GM23338 (cell line): ENCODE results near the gene FTCDNL1. TPM values are rescaled to one million over a fixed set of nuclear protein-coding genes. Genes with fewer than 3 reads are reported as not detected.

Source experiments
- ATAC-seq: fragments of 200-7000 bp; cut with Tn5 transposase; 3 replicates; pipeline ENCODE4 v1.9.1; 2020
- DNase-seq: peaks from one replicate; pipeline ENCODE4 v3.0.0-alpha.2; 2015; ENCODE audit warnings: low spot score
- H2AFZ ChIP-seq: fragments of 200-600 bp; sonication (generic); 2 replicates; pipeline ENCODE4 v1.8.0; 2016; ENCODE audit warnings: antibody characterized with exemption, mild to moderate bottlenecking, moderate library complexity
- H3F3A ChIP-seq: fragments of 200-600 bp; sonication (generic); replicated peaks from 2 replicates; pipeline ENCODE4 v1.8.0; 2017; ENCODE audit warnings: antibody characterized with exemption, mixed run types, low read depth
- H3K27ac ChIP-seq: fragments of 200-600 bp; sonication (generic); 2 replicates; pipeline ENCODE4 v1.6.1; 2016; ENCODE audit warnings: low read depth
- H3K27me3 ChIP-seq: fragments of 200-600 bp; sonication (generic); 2 replicates; pipeline ENCODE4 v1.8.0; 2016; ENCODE audit warnings: mild to moderate bottlenecking, mixed run types, moderate library complexity; ENCODE audit not compliant: insufficient read depth
- H3K36me3 ChIP-seq: fragments of 200-600 bp; sonication (generic); 2 replicates; pipeline ENCODE4 v1.8.0; 2016; ENCODE audit warnings: mild to moderate bottlenecking; ENCODE audit not compliant: insufficient read depth
- H3K4me1 ChIP-seq: fragments of 200-600 bp; sonication (generic); 2 replicates; pipeline ENCODE4 v1.8.0; 2016; ENCODE audit warnings: mild to moderate bottlenecking, moderate library complexity; ENCODE audit not compliant: insufficient read depth
- H3K4me2 ChIP-seq: fragments of 200-600 bp; sonication (generic); 2 replicates; pipeline ENCODE4 v1.7.1; 2017; ENCODE audit warnings: mixed run types
- H3K4me3 ChIP-seq: fragments of 200-600 bp; sonication (generic); 2 replicates; pipeline ENCODE4 v1.6.1; 2016; ENCODE audit warnings: mixed run types
- H3K79me2 ChIP-seq: fragments of 200-600 bp; sonication (generic); replicated peaks from 2 replicates; pipeline ENCODE4 v1.8.0; 2017; ENCODE audit warnings: mild to moderate bottlenecking; ENCODE audit not compliant: insufficient read depth
- H3K9me2 ChIP-seq: fragments of 200-600 bp; sonication (generic); 2 replicates; pipeline ENCODE4 v1.8.0; 2017; ENCODE audit not compliant: insufficient read depth
- H4K20me1 ChIP-seq: fragments of 200-600 bp; sonication (generic); replicated peaks from 2 replicates; pipeline ENCODE4 v1.8.0; 2017; ENCODE audit warnings: mild to moderate bottlenecking; ENCODE audit not compliant: insufficient read depth
- H3K27ac Mint-ChIP-seq: 2 replicates; pipeline ENCODE4 v1.8.0; 2020; ENCODE audit warnings: inconsistent platforms, mild to moderate bottlenecking, moderate library complexity, mixed read lengths
- H3K27me3 Mint-ChIP-seq: 3 replicates; pipeline ENCODE4 v1.8.0; 2022; ENCODE audit warnings: low read depth, mild to moderate bottlenecking, moderate library complexity, mixed read lengths, inconsistent platforms; ENCODE audit not compliant: insufficient read depth, poor library complexity
- H3K36me3 Mint-ChIP-seq: 3 replicates; pipeline ENCODE4 v1.8.0; 2021; ENCODE audit warnings: low read depth, mild to moderate bottlenecking, inconsistent platforms, moderate library complexity, mixed read lengths
- H3K4me1 Mint-ChIP-seq: 3 replicates; pipeline ENCODE4 v1.8.0; 2020; ENCODE audit warnings: mild to moderate bottlenecking, inconsistent platforms, mixed read lengths
- H3K4me3 Mint-ChIP-seq: 3 replicates; pipeline ENCODE4 v1.8.0; 2021; ENCODE audit warnings: moderate library complexity, mild to moderate bottlenecking, inconsistent platforms, mixed read lengths
- H3K9me3 Mint-ChIP-seq: 3 replicates; pipeline ENCODE4 v1.8.0; 2020; ENCODE audit warnings: moderate library complexity, mild to moderate bottlenecking, inconsistent platforms, mixed read lengths
- CREB1 ChIP-seq: fragments of 250-450 bp; sonication (Bioruptor Pico); IDR thresholded peaks from 2 replicates; pipeline ENCODE4 v1.5.0; 2020; ENCODE audit warnings: low read depth, mild to moderate bottlenecking, moderate library complexity
- EZH2 ChIP-seq: fragments of 200-600 bp; sonication (generic); IDR thresholded peaks from one replicate; pipeline ENCODE4 v1.8.0; 2017; ENCODE audit warnings: antibody characterized with exemption, mild to moderate bottlenecking, low read depth; ENCODE audit not compliant: unreplicated experiment
- EZH2phosphoT487 ChIP-seq: fragments of 200-600 bp; sonication (generic); IDR thresholded peaks from one replicate; pipeline ENCODE4 v1.8.1; 2018; ENCODE audit warnings: antibody characterized with exemption; ENCODE audit not compliant: unreplicated experiment
- JUNB ChIP-seq: IDR thresholded peaks from one replicate; pipeline ENCODE4 v1.6.1; 2016; ENCODE audit warnings: antibody characterized with exemption; ENCODE audit not compliant: unreplicated experiment
- NANOG ChIP-seq: IDR thresholded peaks from 2 replicates; pipeline ENCODE4 v1.6.1; 2016; ENCODE audit warnings: antibody characterized with exemption, borderline replicate concordance
- POLR2AphosphoS5 ChIP-seq: IDR thresholded peaks from 2 replicates; pipeline ENCODE4 v1.6.1; 2016; ENCODE audit warnings: antibody characterized with exemption, low read depth
- STAT1 ChIP-seq: IDR thresholded peaks from one replicate; pipeline ENCODE4 v1.6.1; 2016; ENCODE audit warnings: antibody characterized with exemption; ENCODE audit not compliant: unreplicated experiment
- ZNF114 ChIP-seq: fragments of 250-450 bp; sonication (Bioruptor Pico); IDR thresholded peaks from 2 replicates; pipeline ENCODE4 v1.5.0; 2020; ENCODE audit warnings: mild to moderate bottlenecking, moderate library complexity
- ZNF331 ChIP-seq: fragments of 250-450 bp; sonication (Bioruptor Pico); IDR thresholded peaks from 2 replicates; pipeline ENCODE4 v1.5.0; 2020; ENCODE audit warnings: low read depth, mild to moderate bottlenecking, moderate library complexity
- polyA plus RNA-seq: library from polyadenylated mRNA; unstranded; fragments of >200 nt; fragmentation: Nextera tagmentation; extraction: Ambion mirVana; gene quantifications from 2 replicates; pipeline ENCODE4 v1.2.1, GENCODE V29; 2016
- total RNA-seq: library from RNA; depleted of rRNA; stranded (reverse); fragments of >200 nt; shearing (Covaris generic); gene quantifications from 2 replicates; pipeline ENCODE4 v1.2.3, GENCODE V29; 2014
- TF ChIP-seq, protein P1 (sequence below): IDR thresholded peaks from one replicate; pipeline ENCODE4 v1.6.1; 2018; ENCODE audit warnings: antibody characterized with exemption; ENCODE audit not compliant: unreplicated experiment
- TF ChIP-seq, protein P2 (sequence below): IDR thresholded peaks from 2 replicates; pipeline ENCODE4 v1.6.1; 2016; ENCODE audit warnings: antibody characterized with exemption
- TF ChIP-seq, protein P3 (sequence below), 2 experiments: fragments of 200-600 bp in 1 of 2; sonication (generic) in 1 of 2; conservative IDR thresholded peaks; 2 replicates each; pipeline versions ENCODE4 v1.5.1 to v1.6.1; 2016 to 2017; ENCODE audit warnings: antibody characterized with exemption in 2 of 2, low read depth in 2 of 2, mild to moderate bottlenecking in 2 of 2, moderate library complexity in 1 of 2
- TF ChIP-seq, protein P4 (sequence below): fragments of 250-450 bp; sonication (Bioruptor Pico); IDR thresholded peaks from 2 replicates; pipeline ENCODE4 v1.5.0; 2020; ENCODE audit warnings: mild to moderate bottlenecking, moderate library complexity

Gene FTCDNL1
- total and polyA plus RNA-seq, 2 experiments from 2014 or later, result 1.7 to 2.0 TPM

DNA sequence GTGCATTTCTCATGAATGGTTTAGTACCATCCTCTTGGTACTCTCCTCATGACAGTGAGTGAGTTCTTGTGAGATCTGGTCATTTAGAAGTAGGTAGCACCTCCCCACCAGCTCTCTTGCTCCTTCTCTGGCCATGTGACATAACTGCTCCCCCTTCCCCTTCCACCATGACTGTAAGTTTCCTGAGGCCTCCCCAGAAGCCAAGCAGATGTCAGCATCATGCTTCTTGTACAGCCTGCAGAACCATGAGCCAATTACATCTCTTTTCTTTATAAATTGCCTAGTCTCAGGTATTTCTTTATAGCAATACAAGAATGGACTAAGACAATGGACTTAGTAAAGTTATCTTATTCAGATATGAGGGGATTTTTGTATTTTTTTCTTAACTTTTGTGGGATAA, 43.0 kb downstream of the FTCDNL1 start:
- H3K9me3 Mint-ChIP-seq, result peaks cover 8% of the 10 kb centered on the region
- H3K4me2 ChIP-seq, result no peak overlapping the region
- no peaks in the 10 kb centered on the region for H3K79me2 ChIP-seq
- H3K4me1 Mint-ChIP-seq, result peaks cover 42% of the 10 kb centered on the region
- H3F3A ChIP-seq, result no peaks in the 10 kb centered on the region
- H4K20me1 ChIP-seq, result no peaks in the 10 kb centered on the region
- H3K36me3 Mint-ChIP-seq, result peaks cover 12% of the 10 kb centered on the region; the same call in 2 of the 3 replicates
- H2AFZ ChIP-seq, result no peak overlapping the region
- no peak overlapping the region for H3K4me3 Mint-ChIP-seq
- no peak for TF ChIP-seq EZH2phosphoT487
- TF ChIP-seq, protein P1, sequence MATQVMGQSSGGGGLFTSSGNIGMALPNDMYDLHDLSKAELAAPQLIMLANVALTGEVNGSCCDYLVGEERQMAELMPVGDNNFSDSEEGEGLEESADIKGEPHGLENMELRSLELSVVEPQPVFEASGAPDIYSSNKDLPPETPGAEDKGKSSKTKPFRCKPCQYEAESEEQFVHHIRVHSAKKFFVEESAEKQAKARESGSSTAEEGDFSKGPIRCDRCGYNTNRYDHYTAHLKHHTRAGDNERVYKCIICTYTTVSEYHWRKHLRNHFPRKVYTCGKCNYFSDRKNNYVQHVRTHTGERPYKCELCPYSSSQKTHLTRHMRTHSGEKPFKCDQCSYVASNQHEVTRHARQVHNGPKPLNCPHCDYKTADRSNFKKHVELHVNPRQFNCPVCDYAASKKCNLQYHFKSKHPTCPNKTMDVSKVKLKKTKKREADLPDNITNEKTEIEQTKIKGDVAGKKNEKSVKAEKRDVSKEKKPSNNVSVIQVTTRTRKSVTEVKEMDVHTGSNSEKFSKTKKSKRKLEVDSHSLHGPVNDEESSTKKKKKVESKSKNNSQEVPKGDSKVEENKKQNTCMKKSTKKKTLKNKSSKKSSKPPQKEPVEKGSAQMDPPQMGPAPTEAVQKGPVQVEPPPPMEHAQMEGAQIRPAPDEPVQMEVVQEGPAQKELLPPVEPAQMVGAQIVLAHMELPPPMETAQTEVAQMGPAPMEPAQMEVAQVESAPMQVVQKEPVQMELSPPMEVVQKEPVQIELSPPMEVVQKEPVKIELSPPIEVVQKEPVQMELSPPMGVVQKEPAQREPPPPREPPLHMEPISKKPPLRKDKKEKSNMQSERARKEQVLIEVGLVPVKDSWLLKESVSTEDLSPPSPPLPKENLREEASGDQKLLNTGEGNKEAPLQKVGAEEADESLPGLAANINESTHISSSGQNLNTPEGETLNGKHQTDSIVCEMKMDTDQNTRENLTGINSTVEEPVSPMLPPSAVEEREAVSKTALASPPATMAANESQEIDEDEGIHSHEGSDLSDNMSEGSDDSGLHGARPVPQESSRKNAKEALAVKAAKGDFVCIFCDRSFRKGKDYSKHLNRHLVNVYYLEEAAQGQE, result no peak
- TF ChIP-seq, protein P2, sequence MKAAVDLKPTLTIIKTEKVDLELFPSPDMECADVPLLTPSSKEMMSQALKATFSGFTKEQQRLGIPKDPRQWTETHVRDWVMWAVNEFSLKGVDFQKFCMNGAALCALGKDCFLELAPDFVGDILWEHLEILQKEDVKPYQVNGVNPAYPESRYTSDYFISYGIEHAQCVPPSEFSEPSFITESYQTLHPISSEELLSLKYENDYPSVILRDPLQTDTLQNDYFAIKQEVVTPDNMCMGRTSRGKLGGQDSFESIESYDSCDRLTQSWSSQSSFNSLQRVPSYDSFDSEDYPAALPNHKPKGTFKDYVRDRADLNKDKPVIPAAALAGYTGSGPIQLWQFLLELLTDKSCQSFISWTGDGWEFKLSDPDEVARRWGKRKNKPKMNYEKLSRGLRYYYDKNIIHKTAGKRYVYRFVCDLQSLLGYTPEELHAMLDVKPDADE, result no peak
- TF ChIP-seq NANOG, result no peak
- TF ChIP-seq JUNB, result no peak
- TF ChIP-seq ZNF331 (CRISPR knock-in tag), result no peak
- TF ChIP-seq EZH2, result no peak
- TF ChIP-seq ZNF114 (CRISPR knock-in tag), result no peak
- TF ChIP-seq, protein P3, sequence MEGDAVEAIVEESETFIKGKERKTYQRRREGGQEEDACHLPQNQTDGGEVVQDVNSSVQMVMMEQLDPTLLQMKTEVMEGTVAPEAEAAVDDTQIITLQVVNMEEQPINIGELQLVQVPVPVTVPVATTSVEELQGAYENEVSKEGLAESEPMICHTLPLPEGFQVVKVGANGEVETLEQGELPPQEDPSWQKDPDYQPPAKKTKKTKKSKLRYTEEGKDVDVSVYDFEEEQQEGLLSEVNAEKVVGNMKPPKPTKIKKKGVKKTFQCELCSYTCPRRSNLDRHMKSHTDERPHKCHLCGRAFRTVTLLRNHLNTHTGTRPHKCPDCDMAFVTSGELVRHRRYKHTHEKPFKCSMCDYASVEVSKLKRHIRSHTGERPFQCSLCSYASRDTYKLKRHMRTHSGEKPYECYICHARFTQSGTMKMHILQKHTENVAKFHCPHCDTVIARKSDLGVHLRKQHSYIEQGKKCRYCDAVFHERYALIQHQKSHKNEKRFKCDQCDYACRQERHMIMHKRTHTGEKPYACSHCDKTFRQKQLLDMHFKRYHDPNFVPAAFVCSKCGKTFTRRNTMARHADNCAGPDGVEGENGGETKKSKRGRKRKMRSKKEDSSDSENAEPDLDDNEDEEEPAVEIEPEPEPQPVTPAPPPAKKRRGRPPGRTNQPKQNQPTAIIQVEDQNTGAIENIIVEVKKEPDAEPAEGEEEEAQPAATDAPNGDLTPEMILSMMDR (conservative IDR thresholded peaks at IDR 0.05; ENCODE audit: low read depth in 2 of 2), result no peak
- TF ChIP-seq, protein P4, sequence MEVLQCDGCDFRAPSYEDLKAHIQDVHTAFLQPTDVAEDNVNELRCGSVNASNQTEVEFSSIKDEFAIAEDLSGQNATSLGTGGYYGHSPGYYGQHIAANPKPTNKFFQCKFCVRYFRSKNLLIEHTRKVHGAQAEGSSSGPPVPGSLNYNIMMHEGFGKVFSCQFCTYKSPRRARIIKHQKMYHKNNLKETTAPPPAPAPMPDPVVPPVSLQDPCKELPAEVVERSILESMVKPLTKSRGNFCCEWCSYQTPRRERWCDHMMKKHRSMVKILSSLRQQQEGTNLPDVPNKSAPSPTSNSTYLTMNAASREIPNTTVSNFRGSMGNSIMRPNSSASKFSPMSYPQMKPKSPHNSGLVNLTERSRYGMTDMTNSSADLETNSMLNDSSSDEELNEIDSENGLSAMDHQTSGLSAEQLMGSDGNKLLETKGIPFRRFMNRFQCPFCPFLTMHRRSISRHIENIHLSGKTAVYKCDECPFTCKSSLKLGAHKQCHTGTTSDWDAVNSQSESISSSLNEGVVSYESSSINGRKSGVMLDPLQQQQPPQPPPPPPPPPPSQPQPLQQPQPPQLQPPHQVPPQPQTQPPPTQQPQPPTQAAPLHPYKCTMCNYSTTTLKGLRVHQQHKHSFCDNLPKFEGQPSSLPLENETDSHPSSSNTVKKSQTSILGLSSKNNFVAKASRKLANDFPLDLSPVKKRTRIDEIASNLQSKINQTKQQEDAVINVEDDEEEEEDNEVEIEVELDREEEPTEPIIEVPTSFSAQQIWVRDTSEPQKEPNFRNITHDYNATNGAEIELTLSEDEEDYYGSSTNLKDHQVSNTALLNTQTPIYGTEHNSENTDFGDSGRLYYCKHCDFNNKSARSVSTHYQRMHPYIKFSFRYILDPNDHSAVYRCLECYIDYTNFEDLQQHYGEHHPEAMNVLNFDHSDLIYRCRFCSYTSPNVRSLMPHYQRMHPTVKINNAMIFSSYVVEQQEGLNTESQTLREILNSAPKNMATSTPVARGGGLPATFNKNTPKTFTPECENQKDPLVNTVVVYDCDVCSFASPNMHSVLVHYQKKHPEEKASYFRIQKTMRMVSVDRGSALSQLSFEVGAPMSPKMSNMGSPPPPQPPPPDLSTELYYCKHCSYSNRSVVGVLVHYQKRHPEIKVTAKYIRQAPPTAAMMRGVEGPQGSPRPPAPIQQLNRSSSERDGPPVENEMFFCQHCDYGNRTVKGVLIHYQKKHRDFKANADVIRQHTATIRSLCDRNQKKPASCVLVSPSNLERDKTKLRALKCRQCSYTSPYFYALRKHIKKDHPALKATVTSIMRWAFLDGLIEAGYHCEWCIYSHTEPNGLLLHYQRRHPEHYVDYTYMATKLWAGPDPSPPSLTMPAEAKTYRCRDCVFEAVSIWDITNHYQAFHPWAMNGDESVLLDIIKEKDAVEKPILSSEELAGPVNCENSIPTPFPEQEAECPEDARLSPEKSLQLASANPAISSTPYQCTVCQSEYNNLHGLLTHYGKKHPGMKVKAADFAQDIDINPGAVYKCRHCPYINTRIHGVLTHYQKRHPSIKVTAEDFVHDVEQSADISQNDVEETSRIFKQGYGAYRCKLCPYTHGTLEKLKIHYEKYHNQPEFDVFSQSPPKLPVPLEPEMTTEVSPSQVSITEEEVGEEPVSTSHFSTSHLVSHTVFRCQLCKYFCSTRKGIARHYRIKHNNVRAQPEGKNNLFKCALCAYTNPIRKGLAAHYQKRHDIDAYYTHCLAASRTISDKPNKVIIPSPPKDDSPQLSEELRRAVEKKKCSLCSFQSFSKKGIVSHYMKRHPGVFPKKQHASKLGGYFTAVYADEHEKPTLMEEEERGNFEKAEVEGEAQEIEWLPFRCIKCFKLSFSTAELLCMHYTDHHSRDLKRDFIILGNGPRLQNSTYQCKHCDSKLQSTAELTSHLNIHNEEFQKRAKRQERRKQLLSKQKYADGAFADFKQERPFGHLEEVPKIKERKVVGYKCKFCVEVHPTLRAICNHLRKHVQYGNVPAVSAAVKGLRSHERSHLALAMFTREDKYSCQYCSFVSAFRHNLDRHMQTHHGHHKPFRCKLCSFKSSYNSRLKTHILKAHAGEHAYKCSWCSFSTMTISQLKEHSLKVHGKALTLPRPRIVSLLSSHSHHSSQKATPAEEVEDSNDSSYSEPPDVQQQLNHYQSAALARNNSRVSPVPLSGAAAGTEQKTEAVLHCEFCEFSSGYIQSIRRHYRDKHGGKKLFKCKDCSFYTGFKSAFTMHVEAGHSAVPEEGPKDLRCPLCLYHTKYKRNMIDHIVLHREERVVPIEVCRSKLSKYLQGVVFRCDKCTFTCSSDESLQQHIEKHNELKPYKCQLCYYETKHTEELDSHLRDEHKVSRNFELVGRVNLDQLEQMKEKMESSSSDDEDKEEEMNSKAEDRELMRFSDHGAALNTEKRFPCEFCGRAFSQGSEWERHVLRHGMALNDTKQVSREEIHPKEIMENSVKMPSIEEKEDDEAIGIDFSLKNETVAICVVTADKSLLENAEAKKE (CRISPR knock-in tag), result no peak
- no peak for TF ChIP-seq CREB1
- TF ChIP-seq STAT1, result no peak
- no peak for TF ChIP-seq POLR2AphosphoS5
- no peak overlapping the region for H3K27ac Mint-ChIP-seq
- no peak for DNase-seq
- no peaks in the 10 kb centered on the region for H3K9me2 ChIP-seq
- H3K4me1 ChIP-seq, result peaks cover 36% of the 10 kb centered on the region
- H3K4me3 ChIP-seq, result no peak overlapping the region
- ATAC-seq, result no peak
- H3K27me3 Mint-ChIP-seq, result no peaks in the 10 kb centered on the region
- H3K27me3 ChIP-seq, result no peaks in the 10 kb centered on the region
- no peak overlapping the region for H3K27ac ChIP-seq
- H3K36me3 ChIP-seq, result no peaks in the 10 kb centered on the region
